Mucosa of descending colon (tissue), 3 donors: ENCODE results near the gene UBALD2. TPM values are rescaled to one million over a fixed set of nuclear protein-coding genes. Genes with fewer than 3 reads are reported as not detected.
A peak's percentile ranks its signal among the peaks of the same experiment; 100 is the strongest.

Experiments used
- ATAC-seq: fragments of 200-7000 bp; cut with Tn5 transposase; one replicate; pipeline ENCODE4 v1.9.1; 2020; ENCODE audit warnings: mild to moderate bottlenecking, moderate library complexity
- DNase-seq, 3 donors: peaks; one replicate each; pipeline ENCODE4 v3.0.0-alpha.2; 2020
- H3K36me3 ChIP-seq: fragments of 200-600 bp; one replicate; pipeline ENCODE4 v1.8.0; 2021; ENCODE audit warnings: low read depth, mild to moderate bottlenecking
- H3K4me1 ChIP-seq: fragments of 200-600 bp; one replicate; pipeline ENCODE4 v1.8.0; 2021; ENCODE audit warnings: low read depth, mild to moderate bottlenecking
- H3K4me3 ChIP-seq: fragments of 200-600 bp; one replicate; pipeline ENCODE4 v1.8.0; 2021; ENCODE audit warnings: mild to moderate bottlenecking
- H3K9me3 ChIP-seq: fragments of 200-600 bp; one replicate; pipeline ENCODE4 v1.8.0; 2021; ENCODE audit warnings: mild to moderate bottlenecking
- CTCF ChIP-seq: fragments of 200-600 bp; IDR thresholded peaks from one replicate; pipeline ENCODE4 v1.8.0; 2022; ENCODE audit warnings: antibody characterized with exemption, mild to moderate bottlenecking
- intact Hi-C, 2 donors: fragments of 100-400 bp; cut with DNase I in 1 of 2; cut with micrococcal nuclease in 1 of 2; formaldehyde crosslinking; loops; one replicate each; pipeline versions ENCODE4 v1.11.0 to v1.11.1; 2022; cut with DNase I, micrococcal nuclease
- total RNA-seq, 3 donors: library from RNA; stranded (reverse); fragmentation: NEBNext Ultra II Directional in 2 of 3; extraction: Animal tissue kit (Norgen Biotek cat#: 25700) in 2 of 3; gene quantifications; one replicate each; pipeline versions ENCODE4 v1.2.1 to v1.2.4, GENCODE V29; 2021 to 2023
- donor health status: DM: no; HTN: no; CAD: no; lungs with moderate emphysema.
- donor health status: DM: no; HTN: no; CAD: no.
- donor health status: DM: no; HTN: yes; CAD: no.

Gene UBALD2
- total RNA-seq, 3 donors from 2014 or later, result 46.6 to 132 (median 99.1) TPM

GRCh38 chr17:76238847-76239537 is 26.2 kb upstream of the UBALD2 start:
- peaks cover 9% of the 10 kb centered on the region for H3K4me1 ChIP-seq
- no peak for DNase-seq
- intact Hi-C loops, result no loop called here
- H3K36me3 ChIP-seq, result no peaks in the 10 kb centered on the region
- no peak for TF ChIP-seq CTCF
- no peak overlapping the region for H3K4me3 ChIP-seq
- no peaks in the 10 kb centered on the region for H3K9me3 ChIP-seq
- ATAC-seq, result no peak

- no peak for TF ChIP-seq CTCF
- Histone ChIP-seq H3K9me3 (no peaks in the 10 kb centered on the region), H3K4me3 (peak overlapping the region; percentile 13), H3K4me1 (peaks cover 9% of the 10 kb centered on the region), H3K36me3 (no peaks in the 10 kb centered on the region)
- intact Hi-C loops, result no loop called here
- ATAC-seq (peak; percentile 22), DNase-seq (peak in 1 of 3 donors; percentile 54)
Measured at GRCh38 chr17:76239538-76240274, 25.4 kb upstream of the UBALD2 start.

- H3K36me3 ChIP-seq, result no peaks in the 10 kb centered on the region
- peaks cover 9% of the 10 kb centered on the region for H3K4me1 ChIP-seq
- intact Hi-C loops, result no loop called here
- no peaks in the 10 kb centered on the region for H3K9me3 ChIP-seq
- DNase-seq, result peak; percentile 65 to 79 (median 79)
- ATAC-seq, result peak; percentile 73
- no peak for TF ChIP-seq CTCF
- H3K4me3 ChIP-seq, result peak within 1 kb of the TSS; percentile 13
Measured at GRCh38 chr17:76240461-76241203, 24.5 kb upstream of the UBALD2 start, which contains the start of gene RNF157. Gene RNF157, minus strand, starts transcription at chr17:76240493. Its CDS starts 253 bp downstream, at chr17:76240240.

- Histone ChIP-seq H3K9me3 (no peaks in the 10 kb centered on the region), H3K4me1 (peaks cover 14% of the 10 kb centered on the region), H3K4me3 (no peak overlapping the region), H3K36me3 (no peaks in the 10 kb centered on the region)
- intact Hi-C loops, result no loop called here
- peak; percentile 2 for ATAC-seq
- TF ChIP-seq CTCF, result no peak
- no peak for DNase-seq
Measured at GRCh38 chr17:76241204-76241538, 24.0 kb upstream of the UBALD2 start.

GRCh38 chr17:76241691-76242255 is 23.4 kb upstream of the UBALD2 start:
- Histone ChIP-seq H3K36me3 (no peaks in the 10 kb centered on the region), H3K4me1 (peaks cover 16% of the 10 kb centered on the region), H3K9me3 (no peaks in the 10 kb centered on the region), H3K4me3 (no peak overlapping the region)
- intact Hi-C loops, result no loop called here
- DNase-seq (no peak), ATAC-seq (no peak)
- TF ChIP-seq CTCF, result no peak
